MM.1S (cell line): ENCODE measurements around the gene TMEM117.

Experiments used
- DNase-seq: peaks from one replicate; pipeline ENCODE4 v3.0.0-alpha.2; 2015
- H2AFZ ChIP-seq: fragments of 300-600 bp; sonication (generic); 2 replicates; pipeline ENCODE4 v1.6.0; 2016; ENCODE audit warnings: antibody characterized with exemption, low read length
- H3F3A ChIP-seq: fragments of 300-600 bp; sonication (generic); 2 replicates; pipeline ENCODE4 v1.6.1; 2016; ENCODE audit warnings: mild to moderate bottlenecking, antibody characterized with exemption, low read length, moderate library complexity, mixed read lengths; ENCODE audit not compliant: insufficient read depth
- H3K27ac ChIP-seq: fragments of 300-600 bp; sonication (generic); 2 replicates; pipeline ENCODE4 v1.5.1; 2016; ENCODE audit warnings: mild to moderate bottlenecking, low read length
- H3K27me3 ChIP-seq: fragments of 300-600 bp; sonication (generic); replicated peaks from 2 replicates; pipeline ENCODE4 v1.6.0; 2016; ENCODE audit warnings: low read length; ENCODE audit not compliant: insufficient read depth
- H3K36me3 ChIP-seq: fragments of 300-600 bp; sonication (generic); replicated peaks from 2 replicates; pipeline ENCODE4 v1.6.1; 2016; ENCODE audit warnings: mild to moderate bottlenecking, low read length, mixed read lengths; ENCODE audit not compliant: insufficient read depth
- H3K4me1 ChIP-seq: fragments of 300-600 bp; sonication (generic); 2 replicates; pipeline ENCODE4 v1.6.1; 2016; ENCODE audit warnings: low read length, mixed read lengths
- H3K4me2 ChIP-seq: fragments of 300-600 bp; sonication (generic); 2 replicates; pipeline ENCODE4 v1.6.0; 2016; ENCODE audit warnings: low read depth, low read length
- H3K4me3 ChIP-seq: fragments of 300-600 bp; sonication (generic); 2 replicates; pipeline ENCODE4 v1.5.1; 2016; ENCODE audit warnings: low read length, mixed read lengths
- H3K79me2 ChIP-seq: fragments of 300-600 bp; sonication (generic); 2 replicates; pipeline ENCODE4 v1.6.1; 2016; ENCODE audit warnings: mixed run types, low read length, mixed read lengths
- H3K9ac ChIP-seq: fragments of 300-600 bp; sonication (generic); 2 replicates; pipeline ENCODE4 v1.6.1; 2016; ENCODE audit warnings: low read length, mixed read lengths
- H3K9me2 ChIP-seq: fragments of 300-600 bp; sonication (generic); replicated peaks from 2 replicates; pipeline ENCODE4 v1.6.1; 2016; ENCODE audit warnings: mild to moderate bottlenecking, low read length, mixed read lengths; ENCODE audit not compliant: insufficient read depth
- H3K9me3 ChIP-seq: fragments of 300-600 bp; sonication (generic); replicated peaks from 2 replicates; pipeline ENCODE4 v1.6.1; 2016; ENCODE audit warnings: mild to moderate bottlenecking, low read length, mixed read lengths; ENCODE audit not compliant: insufficient read depth
- H4K20me1 ChIP-seq: fragments of 300-600 bp; sonication (generic); 2 replicates; pipeline ENCODE4 v1.6.1; 2016; ENCODE audit warnings: mild to moderate bottlenecking, low read length, moderate library complexity, mixed read lengths; ENCODE audit not compliant: insufficient read depth
- EZH2 ChIP-seq: fragments of 300-600 bp; sonication (generic); optimal IDR thresholded peaks from 2 replicates; pipeline ENCODE3; 2017; ENCODE audit warnings: low read depth, mild to moderate bottlenecking, antibody characterized with exemption, low read length, mixed read lengths
- EZH2phosphoT487 ChIP-seq: fragments of 300-600 bp; sonication (generic); IDR thresholded peaks from 2 replicates; pipeline ENCODE4 v1.6.1; 2018; ENCODE audit warnings: antibody characterized with exemption, low read length
- TF ChIP-seq, protein P1 (sequence below): fragments of 300-600 bp; sonication (generic); IDR thresholded peaks from 2 replicates; pipeline ENCODE4 v1.5.1; 2016; ENCODE audit warnings: antibody characterized with exemption, low read length, mixed read lengths

The TMEM117 gene

DNA sequence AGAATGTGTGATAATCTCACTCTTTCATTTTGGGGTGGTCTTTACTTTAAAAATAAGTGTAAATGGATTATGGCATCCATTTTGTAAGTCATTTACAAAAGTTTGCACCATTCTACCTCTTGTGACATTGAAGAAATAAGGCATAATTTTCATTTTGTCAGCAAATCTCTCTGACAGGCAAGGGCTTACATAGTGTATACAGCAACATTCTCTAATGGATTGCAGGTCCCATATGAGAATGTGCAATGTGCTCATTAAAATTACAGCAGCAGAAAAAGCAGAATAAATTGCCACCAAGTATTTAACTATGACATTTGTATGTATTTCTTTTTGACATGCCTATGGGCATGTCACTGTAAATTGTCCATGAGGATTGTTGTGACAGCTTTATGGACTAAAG lies 223.6 kb downstream of the TMEM117 start:
- Histone ChIP-seq H3K9me2 (no peaks in the 10 kb centered on the region), H3K4me3 (no peak overlapping the region), H3K4me2 (no peak overlapping the region), H3K79me2 (no peaks in the 10 kb centered on the region), H4K20me1 (no peaks in the 10 kb centered on the region), H3F3A (no peaks in the 10 kb centered on the region), H2AFZ (no peak overlapping the region), H3K9ac (no peak overlapping the region), H3K27me3 (no peaks in the 10 kb centered on the region), H3K9me3 (no peaks in the 10 kb centered on the region), H3K27ac (no peak overlapping the region), H3K36me3 (no peaks in the 10 kb centered on the region), H3K4me1 (no peaks in the 10 kb centered on the region)
- no peak for DNase-seq
- no peak for TF ChIP-seq EZH2phosphoT487
- TF ChIP-seq EZH2: no peak
- TF ChIP-seq, protein P1, sequence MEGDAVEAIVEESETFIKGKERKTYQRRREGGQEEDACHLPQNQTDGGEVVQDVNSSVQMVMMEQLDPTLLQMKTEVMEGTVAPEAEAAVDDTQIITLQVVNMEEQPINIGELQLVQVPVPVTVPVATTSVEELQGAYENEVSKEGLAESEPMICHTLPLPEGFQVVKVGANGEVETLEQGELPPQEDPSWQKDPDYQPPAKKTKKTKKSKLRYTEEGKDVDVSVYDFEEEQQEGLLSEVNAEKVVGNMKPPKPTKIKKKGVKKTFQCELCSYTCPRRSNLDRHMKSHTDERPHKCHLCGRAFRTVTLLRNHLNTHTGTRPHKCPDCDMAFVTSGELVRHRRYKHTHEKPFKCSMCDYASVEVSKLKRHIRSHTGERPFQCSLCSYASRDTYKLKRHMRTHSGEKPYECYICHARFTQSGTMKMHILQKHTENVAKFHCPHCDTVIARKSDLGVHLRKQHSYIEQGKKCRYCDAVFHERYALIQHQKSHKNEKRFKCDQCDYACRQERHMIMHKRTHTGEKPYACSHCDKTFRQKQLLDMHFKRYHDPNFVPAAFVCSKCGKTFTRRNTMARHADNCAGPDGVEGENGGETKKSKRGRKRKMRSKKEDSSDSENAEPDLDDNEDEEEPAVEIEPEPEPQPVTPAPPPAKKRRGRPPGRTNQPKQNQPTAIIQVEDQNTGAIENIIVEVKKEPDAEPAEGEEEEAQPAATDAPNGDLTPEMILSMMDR: no peak

DNA sequence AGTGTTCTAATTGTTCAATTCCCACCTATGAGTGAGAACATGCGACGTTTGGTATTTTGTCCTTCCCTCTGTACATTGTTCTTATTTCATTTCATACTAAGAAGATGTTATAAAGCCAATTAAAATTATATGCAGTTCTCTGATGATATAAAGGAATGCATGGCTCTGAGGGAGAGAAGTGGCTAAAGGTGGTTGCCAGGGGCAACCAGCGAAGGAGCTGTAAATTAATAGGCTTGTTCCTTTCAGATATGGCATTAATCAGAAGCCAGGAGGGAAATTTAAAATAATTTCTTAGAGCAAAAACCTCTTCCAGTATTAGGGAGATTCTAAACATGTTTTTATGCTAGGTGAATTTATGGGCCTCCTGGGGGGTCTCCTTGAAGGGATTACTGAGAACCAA lies 227.8 kb downstream of the TMEM117 start:
- Histone ChIP-seq H4K20me1 (no peaks in the 10 kb centered on the region), H3K36me3 (no peaks in the 10 kb centered on the region), H3K9ac (no peak overlapping the region), H3K27me3 (no peaks in the 10 kb centered on the region), H3K9me2 (no peaks in the 10 kb centered on the region), H2AFZ (no peak overlapping the region), H3K79me2 (no peaks in the 10 kb centered on the region), H3F3A (no peaks in the 10 kb centered on the region), H3K4me1 (no peaks in the 10 kb centered on the region), H3K27ac (no peak overlapping the region), H3K9me3 (no peaks in the 10 kb centered on the region), H3K4me2 (no peak overlapping the region), H3K4me3 (no peak overlapping the region)
- TF ChIP-seq EZH2 (no peak), EZH2phosphoT487 (no peak)
- TF ChIP-seq, protein P1: no peak
- DNase-seq: no peak

DNA sequence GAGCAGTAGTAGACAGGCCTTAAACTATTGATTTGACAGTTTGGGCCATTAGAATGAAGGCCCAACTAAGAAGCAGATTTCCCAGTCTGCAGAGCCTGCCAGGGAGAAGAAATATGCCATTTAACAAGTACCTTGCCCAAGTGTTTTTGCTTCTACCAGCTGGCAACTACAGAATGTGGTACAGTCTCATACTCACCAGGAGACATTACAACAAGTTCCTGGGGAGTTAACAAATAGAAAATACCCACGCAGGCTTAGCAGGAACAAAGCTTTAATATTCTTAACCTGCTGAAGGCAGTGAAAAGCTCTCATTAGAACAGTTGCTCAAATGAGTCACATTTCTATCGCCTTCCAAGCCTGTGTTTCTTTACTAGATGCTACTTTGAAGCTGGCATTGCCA lies 241.0 kb downstream of the TMEM117 start:
- no peaks in the 10 kb centered on the region for H3K9me2 ChIP-seq
- no peak overlapping the region for H3K4me3 ChIP-seq
- H3F3A ChIP-seq: no peaks in the 10 kb centered on the region
- no peaks in the 10 kb centered on the region for H3K79me2 ChIP-seq
- H3K9me3 ChIP-seq: no peaks in the 10 kb centered on the region
- H4K20me1 ChIP-seq: no peaks in the 10 kb centered on the region
- TF ChIP-seq EZH2phosphoT487 (no peak), EZH2 (no peak)
- TF ChIP-seq, protein P1: no peak
- H3K9ac ChIP-seq: no peak overlapping the region
- no peak overlapping the region for H2AFZ ChIP-seq
- no peaks in the 10 kb centered on the region for H3K36me3 ChIP-seq
- H3K27ac ChIP-seq: no peak overlapping the region
- no peaks in the 10 kb centered on the region for H3K27me3 ChIP-seq
- no peaks in the 10 kb centered on the region for H3K4me1 ChIP-seq
- no peak for DNase-seq
- no peak overlapping the region for H3K4me2 ChIP-seq
